ENCODE data around the gene MAJIN.
A peak's percentile ranks its signal among the peaks of the same experiment; 100 is the strongest.
"Not testable (repeated sequence)": the region's sequence is repeated elsewhere in the genome, so short reads cannot be mapped to it uniquely, and the experiment has no call there.

The MAJIN gene

GRCh38 chr11:65013130-65013887 lies 41.4 kb upstream of the MAJIN start:
- TF ChIP-seq CTCF (IDR thresholded peaks at IDR 0.05; ENCODE audit: low read depth, low read length) (peak; percentile 72), EZH2phosphoT487 (IDR thresholded peaks at IDR 0.05; ENCODE audit: low read depth) (no peak)
- Histone ChIP-seq H3K27ac (ENCODE audit: low read length) (peak overlapping the region; percentile 92), H4K20me1 (ENCODE audit: insufficient read depth, low read length) (no peaks in the 10 kb centered on the region), H3K4me1 (ENCODE audit: low read length) (peaks cover 12% of the 10 kb centered on the region), H2AFZ (ENCODE audit: low read depth, low read length) (peak overlapping the region; percentile 96), H3K9ac (ENCODE audit: low read length) (peak overlapping the region; percentile 98), H3K79me2 (ENCODE audit: low read length) (peaks cover 30% of the 10 kb centered on the region), H3K9me3 (ENCODE audit: insufficient read depth, low read length) (no peaks in the 10 kb centered on the region), H3K27me3 (ENCODE audit: low read depth, low read length) (no peaks in the 10 kb centered on the region), H3K36me3 (replicated peaks; ENCODE audit: low read depth, low read length) (peaks cover 19% of the 10 kb centered on the region), H3K4me3 (ENCODE audit: low read length) (peak overlapping the region; percentile 88), H3K4me2 (ENCODE audit: low read length) (peak overlapping the region; percentile 89)

DNA sequence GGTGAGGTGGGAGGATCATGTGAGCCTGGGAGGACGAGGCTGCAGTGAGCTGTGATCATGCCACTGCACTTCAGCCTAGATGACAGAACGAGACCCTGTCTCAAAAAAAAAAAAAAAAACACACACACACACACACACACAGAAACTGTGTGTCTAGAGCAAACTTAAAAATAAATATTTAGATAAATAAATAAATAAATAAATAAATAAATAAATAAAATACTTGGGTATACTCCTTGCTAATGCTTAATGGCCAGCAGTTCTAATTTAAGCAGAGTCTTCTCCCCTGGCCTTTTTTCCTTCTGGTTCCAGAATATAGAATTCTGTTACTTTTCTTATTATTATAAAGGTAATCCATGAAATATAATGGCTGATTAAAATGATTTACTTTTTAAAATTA lies 37.0 kb upstream of the MAJIN start:
- no peaks in the 10 kb centered on the region for H3K79me2 ChIP-seq (ENCODE audit: low read length)
- H4K20me1 ChIP-seq (ENCODE audit: insufficient read depth, low read length) = no peaks in the 10 kb centered on the region
- H2AFZ ChIP-seq (ENCODE audit: low read depth, low read length) = no peak overlapping the region
- no peak overlapping the region for H3K9ac ChIP-seq (ENCODE audit: low read length)
- no peaks in the 10 kb centered on the region for H3K9me3 ChIP-seq (ENCODE audit: insufficient read depth, low read length)
- peaks cover 6% of the 10 kb centered on the region for H3K4me1 ChIP-seq (ENCODE audit: low read length)
- H3K4me3 ChIP-seq (ENCODE audit: low read length) = no peak overlapping the region
- no peaks in the 10 kb centered on the region for H3K36me3 ChIP-seq (replicated peaks; ENCODE audit: low read depth, low read length)
- TF ChIP-seq CTCF (IDR thresholded peaks at IDR 0.05; ENCODE audit: low read depth, low read length) = no peak
- no peak for TF ChIP-seq EZH2phosphoT487 (IDR thresholded peaks at IDR 0.05; ENCODE audit: low read depth)
- no peak overlapping the region for H3K27ac ChIP-seq (ENCODE audit: low read length)
- H3K27me3 ChIP-seq (ENCODE audit: low read depth, low read length) = no peaks in the 10 kb centered on the region
- H3K4me2 ChIP-seq (ENCODE audit: low read length) = no peak overlapping the region

GRCh38 chr11:65008016-65008415 lies 36.1 kb upstream of the MAJIN start:
- H3K4me2 ChIP-seq (ENCODE audit: low read length) = no peak overlapping the region
- H3K27ac ChIP-seq (ENCODE audit: low read length) = no peak overlapping the region
- H3K79me2 ChIP-seq (ENCODE audit: low read length) = no peaks in the 10 kb centered on the region
- H2AFZ ChIP-seq (ENCODE audit: low read depth, low read length) = no peak overlapping the region
- TF ChIP-seq EZH2phosphoT487 (IDR thresholded peaks at IDR 0.05; ENCODE audit: low read depth) = no peak
- no peak for TF ChIP-seq CTCF (IDR thresholded peaks at IDR 0.05; ENCODE audit: low read depth, low read length)
- peaks cover 2% of the 10 kb centered on the region for H3K4me1 ChIP-seq (ENCODE audit: low read length)
- no peaks in the 10 kb centered on the region for H4K20me1 ChIP-seq (ENCODE audit: insufficient read depth, low read length)
- H3K9me3 ChIP-seq (ENCODE audit: insufficient read depth, low read length) = no peaks in the 10 kb centered on the region
- no peaks in the 10 kb centered on the region for H3K27me3 ChIP-seq (ENCODE audit: low read depth, low read length)
- no peak overlapping the region for H3K4me3 ChIP-seq (ENCODE audit: low read length)
- H3K36me3 ChIP-seq (replicated peaks; ENCODE audit: low read depth, low read length) = no peaks in the 10 kb centered on the region
- no peak overlapping the region for H3K9ac ChIP-seq (ENCODE audit: low read length)

DNA sequence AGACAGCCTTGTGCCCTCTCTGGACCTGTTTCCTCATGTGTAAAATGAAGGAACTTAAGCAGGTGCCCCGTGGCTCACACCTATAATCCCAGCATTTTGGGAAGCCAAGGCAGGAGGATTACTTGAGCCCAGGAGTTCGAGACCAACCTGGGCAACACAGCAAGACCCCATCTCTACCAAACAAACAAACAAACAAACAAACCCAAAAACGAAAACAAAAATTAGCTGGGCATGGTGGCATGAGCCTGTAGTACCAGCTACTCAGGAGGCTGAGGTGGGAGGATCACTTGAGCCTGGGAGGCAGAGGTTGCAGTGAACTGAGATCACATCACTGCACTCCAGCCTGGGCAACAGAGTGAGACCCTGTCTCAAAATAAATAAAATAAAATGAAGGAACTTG lies 32.1 kb upstream of the MAJIN start:
- not testable (repeated sequence) for H3K9ac ChIP-seq (ENCODE audit: low read length); H3K4me2 ChIP-seq (ENCODE audit: low read length); H4K20me1 ChIP-seq (ENCODE audit: insufficient read depth, low read length); H3K4me3 ChIP-seq (ENCODE audit: low read length); H3K36me3 ChIP-seq (replicated peaks; ENCODE audit: low read depth, low read length); H2AFZ ChIP-seq (ENCODE audit: low read depth, low read length); H3K27ac ChIP-seq (ENCODE audit: low read length); H3K79me2 ChIP-seq (ENCODE audit: low read length); H3K4me1 ChIP-seq (ENCODE audit: low read length); H3K27me3 ChIP-seq (ENCODE audit: low read depth, low read length); H3K9me3 ChIP-seq (ENCODE audit: insufficient read depth, low read length)

All from OCI-LY3 (cell line).